HCT116 (cell line): Measurements from ENCODE around the gene LDLRAD4.

Experiments used
- CEBPB ChIP-seq: IDR thresholded peaks from 2 replicates; pipeline ENCODE4 v1.6.1; 2012; ENCODE audit warnings: low read depth
- CTCF ChIP-seq, 3 experiments: fragments of 200-600 bp in 1 of 3; sonication (generic) in 1 of 3; IDR thresholded peaks in 2 of 3; conservative IDR thresholded peaks in 1 of 3; 2 replicates each; pipeline ENCODE4 v1.5.1; 2012 to 2017; ENCODE audit warnings: low read depth in 2 of 3, low read length in 2 of 3, antibody characterized with exemption in 1 of 3, borderline replicate concordance in 1 of 3, control low read depth in 1 of 3, mild to moderate bottlenecking in 1 of 3, mixed read lengths in 1 of 3, mixed run types in 1 of 3, moderate library complexity in 1 of 3; ENCODE audit not compliant: insufficient read depth in 1 of 3
- EZH2 ChIP-seq: fragments of 200-600 bp; sonication (generic); IDR thresholded peaks from 2 replicates; pipeline ENCODE4 v1.6.1; 2017; ENCODE audit warnings: antibody characterized with exemption, mixed run types
- EZH2phosphoT487 ChIP-seq: fragments of 200-600 bp; IDR thresholded peaks from 2 replicates; pipeline ENCODE4 v1.6.1; 2018; ENCODE audit warnings: antibody characterized with exemption, borderline replicate concordance
- MAX ChIP-seq: IDR thresholded peaks from 2 replicates; pipeline ENCODE4 v1.6.1; 2012
- POLR2A ChIP-seq: IDR thresholded peaks from 2 replicates; pipeline ENCODE4 v1.7.0; 2011; ENCODE audit warnings: borderline replicate concordance; ENCODE audit not compliant: insufficient read depth, insufficient read length; ENCODE audit errors: extremely low read depth
- POLR2AphosphoS5 ChIP-seq: IDR thresholded peaks from 2 replicates; pipeline ENCODE4 v1.6.1; 2011; ENCODE audit warnings: mild to moderate bottlenecking, low read depth, low read length, moderate library complexity
- TCF7L2 ChIP-seq: IDR thresholded peaks from 2 replicates; pipeline ENCODE4 v1.7.0; 2011; ENCODE audit warnings: borderline replicate concordance, inconsistent platforms; ENCODE audit not compliant: insufficient read depth, insufficient read length; ENCODE audit errors: extremely low read depth
- ZNF274 ChIP-seq: fragments of 200-500 bp; sonication (Bioruptor generic); IDR thresholded peaks from 2 replicates; pipeline ENCODE4 v1.6.1; 2014; ENCODE audit warnings: mild to moderate bottlenecking, low read depth, low read length, inconsistent platforms
- TF ChIP-seq, protein P1 (sequence below): IDR thresholded peaks from 2 replicates; pipeline ENCODE4 v1.6.1; 2011; ENCODE audit warnings: mild to moderate bottlenecking, low read length, moderate library complexity; ENCODE audit not compliant: insufficient replicate concordance; ENCODE audit errors: extremely low read depth
- TF ChIP-seq, protein P2 (sequence below): IDR thresholded peaks from 2 replicates; pipeline ENCODE4 v1.6.1; 2012; ENCODE audit warnings: low read depth

DNA sequence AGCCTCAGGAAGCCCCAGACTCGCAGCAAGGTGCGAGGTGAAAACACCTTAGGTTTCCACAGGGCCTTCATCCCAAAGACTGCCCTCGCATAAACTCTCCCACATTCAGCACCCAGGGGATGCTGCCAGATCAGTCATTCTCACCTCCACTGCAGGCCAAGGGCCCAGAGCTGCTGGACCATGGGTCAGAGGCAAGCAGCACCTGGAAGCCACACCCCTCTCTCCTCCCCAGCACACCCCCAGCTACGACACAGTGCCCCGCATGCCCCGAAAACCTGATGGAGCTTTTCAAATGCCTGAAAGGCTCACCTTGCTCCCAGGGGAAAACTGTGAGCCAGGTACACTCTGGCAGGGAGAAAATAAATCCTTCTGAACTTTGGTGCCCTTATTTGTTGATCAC, 31.9 kb upstream of the LDLRAD4 start:
- TF ChIP-seq, protein P1, sequence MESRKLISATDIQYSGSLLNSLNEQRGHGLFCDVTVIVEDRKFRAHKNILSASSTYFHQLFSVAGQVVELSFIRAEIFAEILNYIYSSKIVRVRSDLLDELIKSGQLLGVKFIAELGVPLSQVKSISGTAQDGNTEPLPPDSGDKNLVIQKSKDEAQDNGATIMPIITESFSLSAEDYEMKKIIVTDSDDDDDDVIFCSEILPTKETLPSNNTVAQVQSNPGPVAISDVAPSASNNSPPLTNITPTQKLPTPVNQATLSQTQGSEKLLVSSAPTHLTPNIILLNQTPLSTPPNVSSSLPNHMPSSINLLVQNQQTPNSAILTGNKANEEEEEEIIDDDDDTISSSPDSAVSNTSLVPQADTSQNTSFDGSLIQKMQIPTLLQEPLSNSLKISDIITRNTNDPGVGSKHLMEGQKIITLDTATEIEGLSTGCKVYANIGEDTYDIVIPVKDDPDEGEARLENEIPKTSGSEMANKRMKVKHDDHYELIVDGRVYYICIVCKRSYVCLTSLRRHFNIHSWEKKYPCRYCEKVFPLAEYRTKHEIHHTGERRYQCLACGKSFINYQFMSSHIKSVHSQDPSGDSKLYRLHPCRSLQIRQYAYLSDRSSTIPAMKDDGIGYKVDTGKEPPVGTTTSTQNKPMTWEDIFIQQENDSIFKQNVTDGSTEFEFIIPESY = no peak
- TF ChIP-seq CTCF (IDR thresholded peaks at IDR 0.05 in 2 of 3, conservative IDR thresholded peaks at IDR 0.05 in 1 of 3; ENCODE audit: borderline replicate concordance in 1 of 3, insufficient read depth in 1 of 3, low read depth in 2 of 3, low read length in 2 of 3) (no peak), EZH2phosphoT487 (no peak), EZH2 (no peak), POLR2AphosphoS5 (no peak), POLR2A (no peak), MAX (no peak), TCF7L2 (no peak), CEBPB (no peak), ZNF274 (no peak)
- TF ChIP-seq, protein P2, sequence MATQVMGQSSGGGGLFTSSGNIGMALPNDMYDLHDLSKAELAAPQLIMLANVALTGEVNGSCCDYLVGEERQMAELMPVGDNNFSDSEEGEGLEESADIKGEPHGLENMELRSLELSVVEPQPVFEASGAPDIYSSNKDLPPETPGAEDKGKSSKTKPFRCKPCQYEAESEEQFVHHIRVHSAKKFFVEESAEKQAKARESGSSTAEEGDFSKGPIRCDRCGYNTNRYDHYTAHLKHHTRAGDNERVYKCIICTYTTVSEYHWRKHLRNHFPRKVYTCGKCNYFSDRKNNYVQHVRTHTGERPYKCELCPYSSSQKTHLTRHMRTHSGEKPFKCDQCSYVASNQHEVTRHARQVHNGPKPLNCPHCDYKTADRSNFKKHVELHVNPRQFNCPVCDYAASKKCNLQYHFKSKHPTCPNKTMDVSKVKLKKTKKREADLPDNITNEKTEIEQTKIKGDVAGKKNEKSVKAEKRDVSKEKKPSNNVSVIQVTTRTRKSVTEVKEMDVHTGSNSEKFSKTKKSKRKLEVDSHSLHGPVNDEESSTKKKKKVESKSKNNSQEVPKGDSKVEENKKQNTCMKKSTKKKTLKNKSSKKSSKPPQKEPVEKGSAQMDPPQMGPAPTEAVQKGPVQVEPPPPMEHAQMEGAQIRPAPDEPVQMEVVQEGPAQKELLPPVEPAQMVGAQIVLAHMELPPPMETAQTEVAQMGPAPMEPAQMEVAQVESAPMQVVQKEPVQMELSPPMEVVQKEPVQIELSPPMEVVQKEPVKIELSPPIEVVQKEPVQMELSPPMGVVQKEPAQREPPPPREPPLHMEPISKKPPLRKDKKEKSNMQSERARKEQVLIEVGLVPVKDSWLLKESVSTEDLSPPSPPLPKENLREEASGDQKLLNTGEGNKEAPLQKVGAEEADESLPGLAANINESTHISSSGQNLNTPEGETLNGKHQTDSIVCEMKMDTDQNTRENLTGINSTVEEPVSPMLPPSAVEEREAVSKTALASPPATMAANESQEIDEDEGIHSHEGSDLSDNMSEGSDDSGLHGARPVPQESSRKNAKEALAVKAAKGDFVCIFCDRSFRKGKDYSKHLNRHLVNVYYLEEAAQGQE = no peak
